SJSA1 (cell line): Measurements from ENCODE around the gene CPSF3. TPM values are rescaled to one million over a fixed set of nuclear protein-coding genes. Genes with fewer than 3 reads are reported as not detected.
A peak's percentile ranks its signal among the peaks of the same experiment; 100 is the strongest.

ENCODE experiments used
- DNase-seq, 2 experiments: peaks; one replicate each; pipeline ENCODE4 v3.0.0-alpha.2; 2015 to 2020; ENCODE audit warnings: low spot score in 2 of 2, low read depth in 1 of 2
- H3K27ac ChIP-seq: fragments of 250-450 bp; sonication (Bioruptor Pico); 2 replicates; pipeline ENCODE4 v1.5.1; 2020; ENCODE audit warnings: mild to moderate bottlenecking, moderate library complexity
- H3K27me3 ChIP-seq: fragments of 250-450 bp; sonication (Bioruptor Pico); replicated peaks from 2 replicates; pipeline ENCODE4 v1.5.1; 2020; ENCODE audit warnings: mild to moderate bottlenecking, moderate library complexity
- H3K36me3 ChIP-seq: fragments of 250-450 bp; sonication (Bioruptor Pico); 2 replicates; pipeline ENCODE4 v1.5.1; 2020; ENCODE audit warnings: mild to moderate bottlenecking
- H3K4me1 ChIP-seq: fragments of 250-450 bp; sonication (Bioruptor Pico); replicated peaks from 2 replicates; pipeline ENCODE4 v1.6.1; 2021; ENCODE audit warnings: mild to moderate bottlenecking
- H3K4me3 ChIP-seq: fragments of 250-450 bp; sonication (Bioruptor Pico); 2 replicates; pipeline ENCODE4 v1.5.1; 2020; ENCODE audit warnings: mild to moderate bottlenecking
- H3K9me3 ChIP-seq: fragments of 250-450 bp; sonication (Bioruptor Pico); replicated peaks from 2 replicates; pipeline ENCODE4 v1.5.1; 2020; ENCODE audit warnings: mild to moderate bottlenecking
- total RNA-seq: library from RNA; depleted of rRNA; stranded (reverse); fragments of >200 nt; shearing (Covaris generic); gene quantifications from 2 replicates; pipeline ENCODE4 v1.2.3, GENCODE V29; 2014

Gene CPSF3
- total RNA-seq, 1 experiment from 2014 or later: 52.6 TPM

DNA sequence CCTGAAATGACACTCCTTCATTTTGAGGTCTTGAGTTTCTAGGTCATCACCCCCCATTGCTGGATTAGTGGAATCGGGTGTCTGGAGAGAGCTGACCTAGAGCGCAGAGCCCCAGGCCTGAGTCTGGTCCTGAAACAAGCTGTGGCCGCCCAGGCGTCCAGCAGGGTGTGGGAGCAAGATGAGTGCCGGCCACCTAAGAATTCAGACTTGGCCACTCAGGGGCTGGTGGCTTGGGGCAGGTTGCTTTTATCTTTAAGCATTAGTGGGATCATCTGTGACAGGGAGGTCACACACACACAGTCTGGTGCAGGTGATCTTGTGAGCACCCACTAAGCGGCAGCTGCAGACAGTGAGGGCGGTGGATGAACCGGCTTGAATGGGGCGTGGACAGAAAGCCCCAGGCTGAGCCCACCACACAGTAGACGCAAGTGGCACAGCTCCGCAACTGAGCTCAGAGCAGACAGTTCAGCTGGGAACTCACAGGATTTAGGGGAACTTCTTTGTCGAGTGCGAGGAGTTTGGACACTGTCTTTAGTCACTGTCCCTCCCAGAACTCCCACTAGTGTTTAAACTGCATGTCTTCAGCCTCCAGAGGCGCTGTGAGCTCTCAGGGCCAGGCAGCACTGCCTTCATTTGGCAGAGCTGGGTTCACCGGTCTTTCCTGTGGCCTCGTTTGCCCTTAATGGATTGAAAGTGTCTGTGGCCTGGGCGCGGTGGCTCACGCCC is 21.6 kb upstream of the CPSF3 start:
- H3K27ac ChIP-seq: no peak overlapping the region
- H3K36me3 ChIP-seq: peaks cover 55% of the 10 kb centered on the region
- H3K4me3 ChIP-seq: no peak overlapping the region
- no peaks in the 10 kb centered on the region for H3K27me3 ChIP-seq
- no peaks in the 10 kb centered on the region for H3K9me3 ChIP-seq
- H3K4me1 ChIP-seq: no peaks in the 10 kb centered on the region
- DNase-seq: no peak

DNA sequence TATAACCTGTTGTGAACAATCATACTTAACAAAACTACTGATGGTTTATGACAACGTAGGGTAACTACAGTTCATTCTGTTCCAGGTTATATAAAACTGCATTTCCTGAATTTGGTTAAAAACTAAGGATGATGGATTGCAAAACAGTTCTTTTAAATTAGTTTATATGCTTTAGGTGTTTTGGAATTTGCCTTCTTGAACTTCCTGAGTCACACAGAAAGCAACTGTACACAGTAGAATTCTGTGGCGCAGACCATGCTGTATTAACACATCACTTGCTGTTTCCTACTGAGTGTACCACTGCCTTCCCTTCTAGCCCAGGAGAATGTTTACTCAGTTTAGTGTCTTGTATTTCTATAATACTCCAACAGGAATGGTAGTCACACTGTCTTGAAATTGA is 19.5 kb upstream of the CPSF3 start:
- Histone ChIP-seq H3K27me3 (no peaks in the 10 kb centered on the region), H3K36me3 (peaks cover 76% of the 10 kb centered on the region), H3K4me1 (no peaks in the 10 kb centered on the region), H3K27ac (no peak overlapping the region), H3K4me3 (no peak overlapping the region), H3K9me3 (no peaks in the 10 kb centered on the region)
- DNase-seq: no peak

GRCh38 chr2:9404451-9404850 is 19.0 kb upstream of the CPSF3 start:
- Histone ChIP-seq H3K27ac (no peak overlapping the region), H3K27me3 (no peaks in the 10 kb centered on the region), H3K36me3 (peaks cover 81% of the 10 kb centered on the region), H3K9me3 (no peaks in the 10 kb centered on the region), H3K4me1 (no peaks in the 10 kb centered on the region), H3K4me3 (no peak overlapping the region)
- DNase-seq: no peak

DNA sequence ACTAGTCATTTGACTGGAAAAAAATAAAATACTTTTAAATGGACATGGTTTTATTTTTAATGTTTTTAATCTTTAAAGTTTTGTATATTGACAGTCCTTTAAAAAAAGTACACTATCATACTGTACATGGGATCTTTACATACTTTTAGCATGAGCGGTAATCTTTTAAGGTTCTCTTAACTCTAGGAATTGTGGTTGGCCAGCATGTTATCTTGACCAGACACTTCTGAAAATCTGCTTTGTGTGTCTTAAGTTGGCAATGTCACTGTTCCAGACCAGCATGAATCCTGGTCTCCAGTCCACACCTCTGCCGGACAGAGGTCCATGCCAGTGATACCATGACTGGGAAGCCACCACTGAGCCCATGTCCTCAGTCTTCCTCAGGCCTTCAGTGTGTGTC is 17.8 kb upstream of the CPSF3 start:
- Histone ChIP-seq H3K4me1 (no peaks in the 10 kb centered on the region), H3K36me3 (peaks cover 88% of the 10 kb centered on the region), H3K27ac (no peak overlapping the region), H3K9me3 (no peaks in the 10 kb centered on the region), H3K4me3 (no peak overlapping the region), H3K27me3 (no peaks in the 10 kb centered on the region)
- no peak for DNase-seq

GRCh38 chr2:9406529-9407362 is 16.7 kb upstream of the CPSF3 start:
- H3K27ac ChIP-seq: no peak overlapping the region
- DNase-seq: no peak
- peaks cover 87% of the 10 kb centered on the region for H3K36me3 ChIP-seq
- H3K9me3 ChIP-seq: no peaks in the 10 kb centered on the region
- no peaks in the 10 kb centered on the region for H3K4me1 ChIP-seq
- no peak overlapping the region for H3K4me3 ChIP-seq
- H3K27me3 ChIP-seq: no peaks in the 10 kb centered on the region

GRCh38 chr2:9407363-9407811 is 16.1 kb upstream of the CPSF3 start:
- Histone ChIP-seq H3K27me3 (no peaks in the 10 kb centered on the region), H3K4me3 (no peak overlapping the region), H3K27ac (no peak overlapping the region), H3K36me3 (peaks cover 84% of the 10 kb centered on the region), H3K4me1 (no peaks in the 10 kb centered on the region), H3K9me3 (no peaks in the 10 kb centered on the region)
- DNase-seq: no peak

GRCh38 chr2:9408641-9409151 is 14.8 kb upstream of the CPSF3 start:
- Histone ChIP-seq H3K4me1 (no peaks in the 10 kb centered on the region), H3K36me3 (peaks cover 80% of the 10 kb centered on the region), H3K27me3 (no peaks in the 10 kb centered on the region), H3K27ac (no peak overlapping the region), H3K9me3 (no peaks in the 10 kb centered on the region), H3K4me3 (no peak overlapping the region)
- peak in 1 of 2 experiments; percentile 21 for DNase-seq

DNA sequence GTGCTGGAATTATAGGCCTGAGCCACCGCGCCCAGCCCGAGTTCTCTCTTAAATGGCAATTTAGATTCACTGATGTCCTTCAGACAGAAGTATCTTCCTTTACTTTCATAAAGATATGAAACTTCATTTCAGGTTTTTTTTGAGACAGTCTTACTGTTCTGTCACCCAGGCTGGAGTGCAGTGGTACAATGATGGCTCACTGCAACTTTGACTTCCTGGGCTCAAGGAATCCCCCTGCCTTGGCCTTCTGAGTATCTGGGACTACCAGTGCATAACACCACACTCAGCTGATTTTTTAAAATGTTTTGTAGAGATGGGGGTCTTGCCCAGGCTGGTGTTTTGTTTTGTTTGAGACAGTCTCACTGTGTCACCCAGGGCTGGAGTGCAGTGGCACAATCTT is 13.3 kb upstream of the CPSF3 start:
- Histone ChIP-seq H3K9me3 (no peaks in the 10 kb centered on the region), H3K4me3 (no peak overlapping the region), H3K36me3 (peaks cover 77% of the 10 kb centered on the region), H3K4me1 (no peaks in the 10 kb centered on the region), H3K27me3 (no peaks in the 10 kb centered on the region), H3K27ac (no peak overlapping the region)
- no peak for DNase-seq

GRCh38 chr2:9412781-9413180 is 10.7 kb upstream of the CPSF3 start:
- Histone ChIP-seq H3K36me3 (peaks cover 78% of the 10 kb centered on the region), H3K27ac (no peak overlapping the region), H3K27me3 (no peaks in the 10 kb centered on the region), H3K4me1 (no peaks in the 10 kb centered on the region), H3K9me3 (no peaks in the 10 kb centered on the region), H3K4me3 (no peak overlapping the region)
- DNase-seq: no peak

- DNase-seq: no peak
- no peaks in the 10 kb centered on the region for H3K9me3 ChIP-seq
- peaks cover 61% of the 10 kb centered on the region for H3K36me3 ChIP-seq
- H3K4me1 ChIP-seq: no peaks in the 10 kb centered on the region
- H3K4me3 ChIP-seq: no peak overlapping the region
- H3K27ac ChIP-seq: no peak overlapping the region
- no peaks in the 10 kb centered on the region for H3K27me3 ChIP-seq
Observed at GRCh38 chr2:9415516-9416169, 7.8 kb upstream of the CPSF3 start.

- H3K27ac ChIP-seq: no peak overlapping the region
- no peaks in the 10 kb centered on the region for H3K4me1 ChIP-seq
Observed at GRCh38 chr2:9416267-9416961, 7.0 kb upstream of the CPSF3 start.

GRCh38 chr2:9416962-9417316 is 6.5 kb upstream of the CPSF3 start:
- Histone ChIP-seq H3K27me3 (no peaks in the 10 kb centered on the region), H3K9me3 (no peaks in the 10 kb centered on the region), H3K4me1 (peaks cover 2% of the 10 kb centered on the region), H3K4me3 (no peak overlapping the region), H3K27ac (no peak overlapping the region), H3K36me3 (peaks cover 51% of the 10 kb centered on the region)
- no peak for DNase-seq

More at GRCh38 chr2:9416267-9416961, 7.0 kb upstream of the CPSF3 start:
- DNase-seq: no peak
- Histone ChIP-seq H3K27me3 (no peaks in the 10 kb centered on the region), H3K9me3 (no peaks in the 10 kb centered on the region), H3K4me3 (no peak overlapping the region), H3K36me3 (peaks cover 54% of the 10 kb centered on the region)

DNA sequence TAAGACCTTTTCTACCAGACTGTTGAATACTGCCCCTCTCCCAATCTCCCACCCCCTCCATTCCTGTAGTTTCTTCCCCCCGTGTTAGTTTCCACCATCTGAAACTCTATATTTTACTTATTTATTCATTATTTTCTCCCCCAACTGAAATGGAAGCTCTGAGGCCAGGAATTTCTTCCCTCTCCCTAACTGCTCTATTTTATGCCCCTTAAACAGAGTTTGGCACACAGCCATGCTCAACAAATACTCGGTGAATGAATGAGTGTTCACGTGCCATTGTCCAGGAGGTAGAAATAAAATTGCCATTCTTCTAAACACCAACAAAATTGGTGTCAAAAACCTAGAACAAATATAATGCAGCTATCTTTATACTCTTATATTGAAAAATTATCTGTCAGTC is 5.7 kb upstream of the CPSF3 start:
- no peaks in the 10 kb centered on the region for H3K9me3 ChIP-seq
- H3K4me3 ChIP-seq: no peak overlapping the region

More for the DNA sequence above, 5.7 kb upstream of the CPSF3 start:
- Histone ChIP-seq H3K27me3 (no peaks in the 10 kb centered on the region), H3K36me3 (peaks cover 49% of the 10 kb centered on the region), H3K4me1 (peaks cover 7% of the 10 kb centered on the region), H3K27ac (no peak overlapping the region)
- no peak for DNase-seq
